ENCODE results near the gene SNAI3. TPM values are rescaled to one million over a fixed set of nuclear protein-coding genes. Genes with fewer than 3 reads are reported as not detected.

The SNAI3 gene
- total RNA-seq, 1 donor: not detected

DNA sequence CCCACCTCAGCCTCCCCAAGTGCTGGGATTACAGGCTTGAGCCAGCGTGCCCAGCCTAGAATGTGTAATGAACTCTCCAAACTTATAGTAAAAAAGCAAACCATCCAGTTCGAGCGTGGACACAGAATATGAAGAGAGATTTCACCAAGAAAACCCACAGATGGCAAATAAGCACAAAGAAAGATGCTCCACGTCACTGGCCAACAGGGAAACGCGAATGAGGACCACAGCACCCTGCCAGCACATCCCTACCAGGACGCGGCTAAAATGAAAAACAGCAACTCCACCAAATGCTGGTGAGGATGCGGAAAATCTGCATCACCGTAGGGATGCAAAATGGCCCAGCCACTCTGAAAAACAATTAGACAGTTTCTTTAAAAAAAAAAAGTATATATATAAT, 24.8 kb downstream of the SNAI3 start:
- TF ChIP-seq CTCF (IDR thresholded peaks at IDR 0.05; ENCODE audit: insufficient read depth, low read length): no peak
- no peak for DNase-seq (ENCODE audit: low read depth)
- H3K4me3 ChIP-seq (ENCODE audit: low read depth, low read length): peak overlapping the region; percentile 48

GRCh38 chr16:88659160-88659559, 27.1 kb downstream of the SNAI3 start:
- DNase-seq (ENCODE audit: low read depth): no peak
- H3K4me3 ChIP-seq (ENCODE audit: low read depth, low read length): no peak overlapping the region
- TF ChIP-seq CTCF (IDR thresholded peaks at IDR 0.05; ENCODE audit: insufficient read depth, low read length): no peak

- DNase-seq (ENCODE audit: low read depth): no peak
Observed at GRCh38 chr16:88658714-88659113, 27.6 kb downstream of the SNAI3 start.

DNA sequence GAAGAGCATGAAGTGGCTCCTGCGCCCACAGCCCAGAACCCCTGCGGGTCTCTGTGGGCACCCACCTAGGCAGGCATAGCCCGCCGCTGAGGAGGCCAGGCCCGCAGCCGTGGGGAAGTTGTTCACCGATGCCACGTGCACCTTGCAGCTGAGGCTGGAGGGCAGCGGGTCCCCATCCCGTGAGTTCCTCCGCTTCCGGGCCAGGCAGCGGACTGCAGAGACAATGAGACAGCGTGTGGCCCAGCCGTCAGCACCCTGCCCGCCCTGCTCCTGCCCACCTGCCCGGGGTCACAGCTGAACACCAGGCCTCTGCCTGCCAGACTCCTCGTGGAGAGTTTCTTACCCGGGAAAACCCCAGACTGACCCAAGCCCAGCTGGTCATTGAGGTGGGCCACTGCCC, 28.9 kb downstream of the SNAI3 start:
- H3K4me3 ChIP-seq (ENCODE audit: low read depth, low read length): no peak overlapping the region
- TF ChIP-seq CTCF (IDR thresholded peaks at IDR 0.05; ENCODE audit: insufficient read depth, low read length): no peak
- DNase-seq (ENCODE audit: low read depth): no peak

More at GRCh38 chr16:88658714-88659113, 27.6 kb downstream of the SNAI3 start:
- no peak for TF ChIP-seq CTCF (IDR thresholded peaks at IDR 0.05; ENCODE audit: insufficient read depth, low read length)
- H3K4me3 ChIP-seq (ENCODE audit: low read depth, low read length): no peak overlapping the region

GRCh38 chr16:88656291-88656980, 29.9 kb downstream of the SNAI3 start:
- DNase-seq (ENCODE audit: low read depth): no peak
- TF ChIP-seq CTCF (IDR thresholded peaks at IDR 0.05; ENCODE audit: insufficient read depth, low read length): no peak
- no peak overlapping the region for H3K4me3 ChIP-seq (ENCODE audit: low read depth, low read length)

GRCh38 chr16:88655733-88656281, 30.5 kb downstream of the SNAI3 start:
- no peak for TF ChIP-seq CTCF (IDR thresholded peaks at IDR 0.05; ENCODE audit: insufficient read depth, low read length)
- DNase-seq (ENCODE audit: low read depth): no peak
- no peak overlapping the region for H3K4me3 ChIP-seq (ENCODE audit: low read depth, low read length)
